Peyer's patch (tissue), 4 donors: Measurements from ENCODE around the gene HHIP. TPM values are rescaled to one million over a fixed set of nuclear protein-coding genes. Genes with fewer than 3 reads are reported as not detected.

Experiments used
- DNase-seq, 3 donors: peaks; one replicate each; pipeline ENCODE4 v3.0.0-alpha.2; 2017 to 2019
- H3K27ac ChIP-seq, 4 donors: fragments of 200-600 bp; sonication (generic); one replicate each; pipeline ENCODE4 v1.5.1; 2016 to 2019
- H3K27me3 ChIP-seq, 2 donors: fragments of 200-600 bp; sonication (generic); one replicate each; pipeline ENCODE4 v1.5.1; 2019
- H3K36me3 ChIP-seq, 3 donors: fragments of 200-600 bp; sonication (generic); one replicate each; pipeline ENCODE4 v1.5.1; 2016 to 2019
- H3K4me1 ChIP-seq, 4 donors: fragments of 200-600 bp; sonication (generic); one replicate each; pipeline ENCODE4 v1.5.1; 2016 to 2019
- H3K4me3 ChIP-seq, 4 donors: fragments of 200-600 bp; sonication (generic); 1 replicate in 3 of 4; 2 replicates in 1 of 4; pipeline ENCODE4 v1.5.1; 2016 to 2019; ENCODE audit warnings: mild to moderate bottlenecking in 1 of 4
- H3K9me3 ChIP-seq, 4 donors: fragments of 200-600 bp; sonication (generic); one replicate each; pipeline ENCODE4 v1.5.1; 2016 to 2019; ENCODE audit warnings: mild to moderate bottlenecking in 1 of 4
- CTCF ChIP-seq, 6 experiments: fragments of 450-650 bp in 4 of 6; fragments of 200-600 bp in 2 of 6; sonication (generic) in 1 of 6; IDR thresholded peaks; one replicate each; pipeline ENCODE4 v1.5.1; 2017 to 2019; ENCODE audit warnings: antibody characterized with exemption in 6 of 6, mild to moderate bottlenecking in 3 of 6, moderate library complexity in 1 of 6
- POLR2A ChIP-seq, 2 donors: fragments of 450-650 bp; IDR thresholded peaks; one replicate each; pipeline ENCODE4 v1.5.1; 2017; ENCODE audit warnings: antibody characterized with exemption in 2 of 2, mild to moderate bottlenecking in 2 of 2, moderate library complexity in 2 of 2
- total RNA-seq, 4 donors: library from RNA; depleted of rRNA; stranded (reverse); fragments of >200 nt; gene quantifications; one replicate each; pipeline ENCODE4 v1.1.0, GENCODE V29; 2016

The HHIP gene
- total RNA-seq, 4 donors from 2014 or later = 3.0 to 37.1 (median 6.6) TPM

GRCh38 chr4:144667500-144667899 lies 21.5 kb downstream of the HHIP start:
- DNase-seq = no peak
- TF ChIP-seq CTCF (IDR thresholded peaks at IDR 0.05) (no peak), POLR2A (IDR thresholded peaks at IDR 0.05) (no peak)
- H3K36me3 ChIP-seq = no peaks in the 10 kb centered on the region
- H3K27ac ChIP-seq = no peak overlapping the region
- no peaks in the 10 kb centered on the region for H3K9me3 ChIP-seq
- H3K4me3 ChIP-seq = no peak overlapping the region
- H3K4me1 ChIP-seq = no peaks in the 10 kb centered on the region
- H3K27me3 ChIP-seq = no peaks in the 10 kb centered on the region

- TF ChIP-seq POLR2A (IDR thresholded peaks at IDR 0.05) (no peak), CTCF (IDR thresholded peaks at IDR 0.05) (no peak)
- Histone ChIP-seq H3K27ac (no peak overlapping the region), H3K36me3 (no peaks in the 10 kb centered on the region), H3K27me3 (no peaks in the 10 kb centered on the region), H3K4me3 (no peak overlapping the region), H3K4me1 (no peaks in the 10 kb centered on the region), H3K9me3 (no peaks in the 10 kb centered on the region)
- no peak for DNase-seq
Observed at GRCh38 chr4:144670776-144671175, 24.8 kb downstream of the HHIP start.

- Histone ChIP-seq H3K4me1 (no peaks in the 10 kb centered on the region), H3K9me3 (no peaks in the 10 kb centered on the region), H3K27me3 (no peaks in the 10 kb centered on the region), H3K27ac (no peak overlapping the region), H3K4me3 (no peak overlapping the region), H3K36me3 (no peaks in the 10 kb centered on the region)
- TF ChIP-seq CTCF (IDR thresholded peaks at IDR 0.05) (no peak), POLR2A (IDR thresholded peaks at IDR 0.05) (no peak)
- DNase-seq = no peak
Observed at GRCh38 chr4:144674711-144675110, 28.8 kb downstream of the HHIP start.

GRCh38 chr4:144681806-144682205 lies 35.9 kb downstream of the HHIP start:
- no peaks in the 10 kb centered on the region for H3K4me1 ChIP-seq
- H3K27ac ChIP-seq = no peak overlapping the region
- no peak overlapping the region for H3K4me3 ChIP-seq
- TF ChIP-seq POLR2A (IDR thresholded peaks at IDR 0.05) (no peak), CTCF (IDR thresholded peaks at IDR 0.05) (no peak)
- H3K9me3 ChIP-seq = no peaks in the 10 kb centered on the region
- no peak for DNase-seq
- H3K27me3 ChIP-seq = no peaks in the 10 kb centered on the region
- H3K36me3 ChIP-seq = no peaks in the 10 kb centered on the region

GRCh38 chr4:144683516-144683915 lies 37.6 kb downstream of the HHIP start:
- no peak for DNase-seq
- TF ChIP-seq CTCF (IDR thresholded peaks at IDR 0.05) (no peak), POLR2A (IDR thresholded peaks at IDR 0.05) (no peak)
- no peaks in the 10 kb centered on the region for H3K36me3 ChIP-seq

GRCh38 chr4:144685911-144686310 lies 40.0 kb downstream of the HHIP start:
- TF ChIP-seq CTCF (IDR thresholded peaks at IDR 0.05) = no peak
- no peak for TF ChIP-seq POLR2A (IDR thresholded peaks at IDR 0.05)
- no peaks in the 10 kb centered on the region for H3K9me3 ChIP-seq
- H3K27me3 ChIP-seq = no peaks in the 10 kb centered on the region
- no peaks in the 10 kb centered on the region for H3K4me1 ChIP-seq
- H3K27ac ChIP-seq = no peak overlapping the region
- H3K36me3 ChIP-seq = no peaks in the 10 kb centered on the region
- H3K4me3 ChIP-seq = no peak overlapping the region
- DNase-seq = no peak

More at GRCh38 chr4:144683516-144683915, 37.6 kb downstream of the HHIP start:
- H3K27me3 ChIP-seq = no peaks in the 10 kb centered on the region
- no peak overlapping the region for H3K27ac ChIP-seq
- no peak overlapping the region for H3K4me3 ChIP-seq
- H3K4me1 ChIP-seq = no peaks in the 10 kb centered on the region
- no peaks in the 10 kb centered on the region for H3K9me3 ChIP-seq
